AG09319 (cell line): Measurements from ENCODE around the gene POLE.

Experiments
- DNase-seq: peaks from one replicate; pipeline ENCODE4 v3.0.0-alpha.2; 2010; ENCODE audit warnings: low read depth; ENCODE audit errors: extremely low read depth
- TF ChIP-seq, protein P1 (sequence below): IDR thresholded peaks from 2 replicates; pipeline ENCODE4 v1.5.1; 2011; ENCODE audit warnings: low read depth, mild to moderate bottlenecking, inconsistent platforms, low read length, moderate library complexity

Gene POLE

DNA sequence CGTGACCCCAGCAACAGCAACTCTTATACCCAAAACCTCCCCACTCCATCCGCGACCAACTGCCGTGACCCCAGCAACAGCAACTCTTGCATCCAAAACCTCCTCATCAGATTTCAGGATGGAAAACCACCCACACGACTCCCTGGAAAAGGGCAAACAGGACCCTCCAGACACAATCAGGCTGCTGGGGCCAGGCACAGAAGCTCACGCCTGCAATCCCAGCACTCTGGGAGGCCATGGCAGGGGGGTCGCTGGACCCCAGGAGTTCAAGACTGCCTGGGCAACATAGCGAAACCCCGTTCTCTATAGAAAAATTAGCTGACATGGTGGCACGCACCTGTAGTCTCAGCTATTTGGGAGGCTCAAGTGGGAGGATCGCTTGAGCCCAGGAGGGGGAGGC is 43.2 kb upstream of the POLE start:
- TF ChIP-seq, protein P1, sequence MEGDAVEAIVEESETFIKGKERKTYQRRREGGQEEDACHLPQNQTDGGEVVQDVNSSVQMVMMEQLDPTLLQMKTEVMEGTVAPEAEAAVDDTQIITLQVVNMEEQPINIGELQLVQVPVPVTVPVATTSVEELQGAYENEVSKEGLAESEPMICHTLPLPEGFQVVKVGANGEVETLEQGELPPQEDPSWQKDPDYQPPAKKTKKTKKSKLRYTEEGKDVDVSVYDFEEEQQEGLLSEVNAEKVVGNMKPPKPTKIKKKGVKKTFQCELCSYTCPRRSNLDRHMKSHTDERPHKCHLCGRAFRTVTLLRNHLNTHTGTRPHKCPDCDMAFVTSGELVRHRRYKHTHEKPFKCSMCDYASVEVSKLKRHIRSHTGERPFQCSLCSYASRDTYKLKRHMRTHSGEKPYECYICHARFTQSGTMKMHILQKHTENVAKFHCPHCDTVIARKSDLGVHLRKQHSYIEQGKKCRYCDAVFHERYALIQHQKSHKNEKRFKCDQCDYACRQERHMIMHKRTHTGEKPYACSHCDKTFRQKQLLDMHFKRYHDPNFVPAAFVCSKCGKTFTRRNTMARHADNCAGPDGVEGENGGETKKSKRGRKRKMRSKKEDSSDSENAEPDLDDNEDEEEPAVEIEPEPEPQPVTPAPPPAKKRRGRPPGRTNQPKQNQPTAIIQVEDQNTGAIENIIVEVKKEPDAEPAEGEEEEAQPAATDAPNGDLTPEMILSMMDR: no peak

GRCh38 chr12:132729541-132730320 is 42.6 kb upstream of the POLE start:
- DNase-seq: no peak
- TF ChIP-seq, protein P1: no peak

More for the DNA sequence above, 43.2 kb upstream of the POLE start:
- no peak for DNase-seq

DNA sequence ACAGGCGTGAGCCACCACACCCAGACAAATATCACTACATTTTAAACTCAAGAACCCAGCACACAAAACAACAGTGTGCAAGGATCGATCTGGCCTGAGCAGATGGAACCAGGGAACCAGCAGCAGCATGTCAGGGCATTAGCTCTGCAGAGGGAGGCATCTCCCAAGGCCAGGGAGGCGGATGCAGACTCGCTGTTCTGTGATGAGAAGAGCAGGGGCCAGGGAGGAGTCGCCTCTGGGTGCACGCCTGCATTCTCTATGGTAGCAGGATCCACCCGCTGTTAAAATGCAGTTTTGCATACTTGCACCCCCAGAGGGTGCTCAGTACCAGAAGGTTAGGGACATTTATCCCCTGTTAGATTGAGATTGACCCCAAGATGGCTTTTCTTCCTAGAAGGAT is 41.4 kb upstream of the POLE start:
- DNase-seq: no peak
- TF ChIP-seq, protein P1: no peak

GRCh38 chr12:132727091-132727794 is 40.1 kb upstream of the POLE start:
- DNase-seq: no peak
- TF ChIP-seq, protein P1: no peak

DNA sequence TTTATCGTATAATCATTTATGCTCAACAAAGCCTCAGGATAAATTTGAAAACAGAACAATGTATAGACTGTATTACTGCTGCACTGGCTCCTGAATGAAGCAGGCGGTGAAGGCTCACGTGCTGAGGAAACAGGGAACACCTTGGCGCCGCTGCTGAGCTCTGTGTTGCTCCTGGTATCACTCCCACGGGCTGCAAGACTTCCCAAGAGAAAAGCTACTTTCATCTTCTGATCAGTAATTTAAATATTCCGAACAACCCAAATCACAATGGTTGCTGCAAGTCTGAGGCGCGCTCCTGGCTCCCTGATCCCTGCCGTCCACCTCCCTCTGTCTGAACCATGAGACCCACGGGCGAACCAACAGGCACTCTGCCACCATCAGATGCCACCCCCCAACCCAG is 39.2 kb upstream of the POLE start:
- DNase-seq: no peak
- TF ChIP-seq, protein P1: no peak

DNA sequence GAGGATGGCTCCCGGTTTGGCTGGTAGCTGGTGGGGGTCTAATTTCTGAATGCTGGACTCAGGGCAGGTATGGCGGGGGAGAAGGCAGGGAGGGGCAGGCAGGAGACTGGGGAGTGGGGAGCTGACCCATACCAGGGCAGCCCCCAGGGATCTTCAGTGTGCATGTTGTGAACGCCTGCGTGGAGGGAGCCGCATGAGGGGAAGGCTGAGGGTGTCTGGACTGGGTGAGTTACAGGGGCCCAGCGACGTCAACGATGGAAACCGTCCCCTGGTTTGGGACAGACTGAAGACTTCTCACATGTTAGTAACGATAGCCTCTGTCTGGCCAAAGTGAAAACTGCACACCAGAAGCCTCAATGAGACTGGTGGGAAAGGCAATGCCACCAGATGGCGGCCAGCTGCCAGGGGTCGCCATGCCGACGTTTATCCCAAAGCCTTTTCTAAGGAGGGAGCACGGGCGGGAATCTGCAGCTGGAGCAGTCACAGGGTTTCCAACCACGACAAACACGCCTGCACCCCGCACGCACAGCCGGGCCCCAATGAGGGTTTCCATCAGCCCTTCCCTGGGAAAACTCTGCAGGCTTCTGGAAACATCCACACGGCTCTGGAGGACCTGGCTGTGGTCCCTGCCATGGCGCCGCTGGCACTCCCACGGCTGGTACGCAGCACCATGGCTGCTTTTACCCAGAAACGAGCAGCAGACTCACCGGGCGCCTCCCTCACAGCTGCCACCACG is 37.5 kb upstream of the POLE start:
- no peak for DNase-seq
- TF ChIP-seq, protein P1: no peak

DNA sequence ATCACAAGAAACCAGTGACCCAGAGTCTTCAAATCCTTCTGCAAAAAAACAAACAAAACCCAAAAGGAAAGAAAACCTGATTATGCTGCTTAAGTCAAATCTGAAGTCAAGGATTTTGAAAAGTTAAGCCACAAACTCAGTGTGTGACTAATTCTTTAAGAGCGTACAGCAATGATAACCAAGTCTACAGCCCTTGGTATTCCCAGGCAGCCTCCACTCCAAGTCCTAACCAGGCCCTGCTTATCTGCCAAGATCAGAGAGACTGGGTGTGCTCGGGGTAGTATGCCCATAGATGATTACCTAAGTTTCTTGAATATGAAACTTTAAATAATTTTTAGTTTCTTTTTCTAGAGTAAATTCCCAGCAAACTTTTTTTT is 36.6 kb upstream of the POLE start:
- DNase-seq: no peak
- TF ChIP-seq, protein P1: no peak
